ENCODE data around the gene MINPP1. TPM values are rescaled to one million over a fixed set of nuclear protein-coding genes. Genes with fewer than 3 reads are reported as not detected.

The MINPP1 gene
- total RNA-seq, 2 experiments from 2014 or later, result 3.6 to 8.4 TPM

GRCh38 chr10:87519582-87519981 is 14.9 kb downstream of the MINPP1 start:
- no TSS peak for BruUV-seq (replicated peaks)
- TF ChIP-seq EZH2phosphoT487 (IDR thresholded peaks at IDR 0.05; ENCODE audit: borderline replicate concordance, low read depth, low read length) (no peak), CTCF (conservative IDR thresholded peaks at IDR 0.05; ENCODE audit: low read length) (no peak)
- no peaks in the 10 kb centered on the region for H3K9me3 ChIP-seq (ENCODE audit: low read length)
- H4K20me1 ChIP-seq (ENCODE audit: insufficient read depth, low read length), result no peaks in the 10 kb centered on the region
- H2AFZ ChIP-seq (ENCODE audit: low read length), result no peak overlapping the region
- ChIA-PET POLR2A (interaction anchor here (0.7 to 1.7 kb wide), 2 partner anchors 13 to 14 kb away, joined by 3 to 5 read pairs; no protein-coding TSS in a partner anchor), CTCF (ENCODE audit: unreplicated experiment) (no interaction called here)
- H3K4me2 ChIP-seq (ENCODE audit: low read length), result no peak overlapping the region
- H3K36me3 ChIP-seq (ENCODE audit: insufficient read depth, low read length), result no peaks in the 10 kb centered on the region
- intact Hi-C loops (cut with micrococcal nuclease; ENCODE audit: unreplicated experiment), result no loop called here
- no peak for DNase-seq (ENCODE audit: low spot score)
- H3K4me3 ChIP-seq (ENCODE audit: low read depth, low read length, poor library complexity, severe bottlenecking), result no peak overlapping the region
- no peak overlapping the region for H3K27ac ChIP-seq (ENCODE audit: low read depth, low read length, poor library complexity, severe bottlenecking)
- H3K4me1 ChIP-seq (ENCODE audit: insufficient read depth, low read length, poor library complexity, severe bottlenecking), result no peaks in the 10 kb centered on the region
- H3K9me2 ChIP-seq (ENCODE audit: insufficient read depth, low read length), result no peaks in the 10 kb centered on the region
- no peaks in the 10 kb centered on the region for H3K79me2 ChIP-seq (ENCODE audit: insufficient read depth, low read depth, low read length)

- Histone ChIP-seq H2AFZ (ENCODE audit: low read length) (no peak overlapping the region), H3K36me3 (ENCODE audit: insufficient read depth, low read length) (no peaks in the 10 kb centered on the region), H3K4me3 (ENCODE audit: low read depth, low read length, poor library complexity, severe bottlenecking) (no peak overlapping the region), H3K27ac (ENCODE audit: low read depth, low read length, poor library complexity, severe bottlenecking) (no peak overlapping the region), H3K9me2 (ENCODE audit: insufficient read depth, low read length) (no peaks in the 10 kb centered on the region), H3K4me1 (ENCODE audit: insufficient read depth, low read length, poor library complexity, severe bottlenecking) (no peaks in the 10 kb centered on the region), H3K4me2 (ENCODE audit: low read length) (no peak overlapping the region), H3K79me2 (ENCODE audit: insufficient read depth, low read depth, low read length) (no peaks in the 10 kb centered on the region), H4K20me1 (ENCODE audit: insufficient read depth, low read length) (no peaks in the 10 kb centered on the region), H3K9me3 (ENCODE audit: low read length) (no peaks in the 10 kb centered on the region)
- no TSS peak for BruUV-seq (replicated peaks)
- TF ChIP-seq CTCF (conservative IDR thresholded peaks at IDR 0.05; ENCODE audit: low read length) (no peak), EZH2phosphoT487 (IDR thresholded peaks at IDR 0.05; ENCODE audit: borderline replicate concordance, low read depth, low read length) (no peak)
- DNase-seq (ENCODE audit: low spot score), result no peak
- ChIA-PET CTCF (ENCODE audit: unreplicated experiment) (no interaction called here), POLR2A (interaction anchor here (0.7 kb wide), 1 partner anchor 17 kb away, joined by 3 read pairs; no protein-coding TSS in a partner anchor)
- intact Hi-C loops (cut with micrococcal nuclease; ENCODE audit: unreplicated experiment), result no loop called here
These were observed 19.0 kb downstream of the MINPP1 start for GRCh38 chr10:87523731-87524130.

- POLR2A ChIA-PET, result interaction anchor here (0.7 kb wide), 1 partner anchor 18 kb away, joined by 3 read pairs; no protein-coding TSS in a partner anchor
- Histone ChIP-seq H3K9me3 (ENCODE audit: low read length) (no peaks in the 10 kb centered on the region), H3K4me3 (ENCODE audit: low read depth, low read length, poor library complexity, severe bottlenecking) (no peak overlapping the region), H3K79me2 (ENCODE audit: insufficient read depth, low read depth, low read length) (no peaks in the 10 kb centered on the region), H3K4me1 (ENCODE audit: insufficient read depth, low read length, poor library complexity, severe bottlenecking) (no peaks in the 10 kb centered on the region), H3K9me2 (ENCODE audit: insufficient read depth, low read length) (no peaks in the 10 kb centered on the region), H3K27ac (ENCODE audit: low read depth, low read length, poor library complexity, severe bottlenecking) (no peak overlapping the region), H3K36me3 (ENCODE audit: insufficient read depth, low read length) (no peaks in the 10 kb centered on the region), H3K4me2 (ENCODE audit: low read length) (no peak overlapping the region), H2AFZ (ENCODE audit: low read length) (no peak overlapping the region), H4K20me1 (ENCODE audit: insufficient read depth, low read length) (no peaks in the 10 kb centered on the region)
- BruUV-seq (replicated peaks), result no TSS peak
- TF ChIP-seq CTCF (conservative IDR thresholded peaks at IDR 0.05; ENCODE audit: low read length), result no peak
- TF ChIP-seq EZH2phosphoT487 (IDR thresholded peaks at IDR 0.05; ENCODE audit: borderline replicate concordance, low read depth, low read length), result no peak
- CTCF ChIA-PET (ENCODE audit: unreplicated experiment), result no interaction called here
- intact Hi-C loops (cut with micrococcal nuclease; ENCODE audit: unreplicated experiment), result no loop called here
- no peak for DNase-seq (ENCODE audit: low spot score)
These were observed 19.6 kb downstream of the MINPP1 start for GRCh38 chr10:87524296-87524695.

All from OCI-LY7 (cell line).